SIG-M5 treated with dmso at 0.1 percent for 504 hours (cell line): ENCODE results near the gene GNAI3.

Experiments
- DNase-seq: peaks from one replicate; lab custom pipeline; 2025; ENCODE audit not compliant: unreplicated experiment; lab: John Stamatoyannopoulos, UW

GNAI3 gene

DNA sequence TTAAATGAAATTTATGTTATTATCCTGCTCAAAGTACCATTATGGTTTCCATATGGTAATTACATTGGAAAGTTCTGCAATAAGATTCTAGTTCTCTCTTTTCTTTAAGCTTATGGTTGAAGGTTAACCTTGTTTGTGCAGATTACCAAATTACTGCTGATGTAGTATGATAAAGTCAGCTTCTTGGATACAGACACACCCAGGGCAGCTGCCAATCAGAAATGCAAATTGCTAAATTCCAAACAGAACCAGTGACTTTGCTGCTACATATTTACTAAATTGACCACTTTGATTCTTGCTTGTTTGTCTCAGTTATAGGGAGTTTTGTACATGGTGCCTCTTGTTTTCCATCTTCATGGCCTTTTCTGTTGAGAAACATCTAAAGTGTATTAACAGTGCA, 44.5 kb downstream of the GNAI3 start:
- DNase-seq, result no peak

DNA sequence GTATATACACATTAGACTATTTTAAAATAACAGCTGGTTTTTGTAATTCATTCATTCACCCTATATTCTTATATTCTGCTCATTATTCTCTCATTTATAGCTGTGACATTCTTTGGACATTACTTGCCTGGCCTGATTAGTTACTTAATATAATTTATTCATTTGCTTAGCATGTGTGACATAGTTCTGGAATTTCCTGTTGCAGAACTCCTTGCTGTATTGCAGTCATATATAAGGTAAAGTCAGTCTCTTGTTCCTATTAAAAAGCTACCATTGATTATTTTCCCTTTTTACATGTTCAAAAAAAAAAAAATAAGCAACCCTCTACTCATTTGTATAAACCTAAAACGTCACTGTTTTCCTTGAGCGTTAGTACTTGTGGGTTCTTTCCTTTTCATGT, 47.1 kb downstream of the GNAI3 start:
- no peak for DNase-seq

DNA sequence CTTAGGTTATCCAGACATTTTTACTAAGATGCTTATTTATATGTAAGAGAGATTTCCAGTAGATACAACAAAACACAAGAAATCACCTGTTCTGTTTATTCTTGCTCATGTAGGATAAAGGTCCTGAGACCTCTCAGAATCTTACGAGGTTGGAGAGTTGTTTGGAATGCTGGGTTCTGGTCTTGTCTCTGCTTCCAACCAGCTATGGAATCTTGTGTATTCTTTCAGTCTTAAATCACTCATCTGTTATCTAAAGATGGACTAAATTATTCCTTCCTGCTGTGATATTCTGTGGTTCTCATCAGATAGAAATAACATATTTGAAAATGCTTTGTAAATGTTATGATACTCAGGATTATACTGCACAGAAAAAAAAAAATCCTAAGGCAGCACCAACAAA, 49.7 kb downstream of the GNAI3 start:
- no peak for DNase-seq

DNA sequence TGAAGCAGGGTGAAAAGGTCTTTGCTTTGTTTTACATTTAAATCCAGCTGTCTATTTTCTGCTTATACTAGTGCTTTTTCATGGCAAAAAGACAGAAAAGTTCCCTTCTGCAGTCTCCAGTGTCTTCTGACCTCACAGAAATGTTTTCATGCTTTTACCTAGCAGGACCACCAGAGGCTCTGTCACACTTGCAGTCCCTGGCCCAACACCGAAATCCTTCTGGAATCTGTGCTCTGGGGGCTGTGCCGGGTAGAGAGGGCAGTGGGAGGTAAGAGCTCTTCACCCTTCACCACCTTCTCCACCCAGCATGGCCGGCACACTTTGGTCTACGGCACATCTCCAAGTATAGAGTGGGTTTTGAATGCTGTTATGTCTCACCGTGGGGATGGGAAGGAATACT, 50.2 kb downstream of the GNAI3 start:
- DNase-seq, result no peak

DNA sequence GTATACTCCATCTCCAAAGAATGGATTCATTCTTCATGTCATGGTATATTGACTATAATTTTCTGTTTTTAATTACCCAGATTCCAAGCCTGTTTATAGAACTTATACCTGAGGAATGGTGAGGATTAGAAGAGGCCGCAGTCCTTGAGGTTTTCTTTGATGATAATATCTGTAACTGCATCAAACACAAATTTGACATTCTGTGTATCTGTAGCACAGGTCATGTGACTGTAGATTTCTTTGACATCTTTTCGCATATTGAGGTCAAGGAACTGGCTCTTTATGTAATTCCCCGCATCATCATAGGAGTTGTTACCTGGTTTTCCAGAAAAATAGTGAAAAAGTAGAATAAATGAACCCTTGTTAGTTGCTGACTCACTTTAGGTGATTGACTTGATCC, 54.8 kb downstream of the GNAI3 start:
- DNase-seq, result no peak

DNA sequence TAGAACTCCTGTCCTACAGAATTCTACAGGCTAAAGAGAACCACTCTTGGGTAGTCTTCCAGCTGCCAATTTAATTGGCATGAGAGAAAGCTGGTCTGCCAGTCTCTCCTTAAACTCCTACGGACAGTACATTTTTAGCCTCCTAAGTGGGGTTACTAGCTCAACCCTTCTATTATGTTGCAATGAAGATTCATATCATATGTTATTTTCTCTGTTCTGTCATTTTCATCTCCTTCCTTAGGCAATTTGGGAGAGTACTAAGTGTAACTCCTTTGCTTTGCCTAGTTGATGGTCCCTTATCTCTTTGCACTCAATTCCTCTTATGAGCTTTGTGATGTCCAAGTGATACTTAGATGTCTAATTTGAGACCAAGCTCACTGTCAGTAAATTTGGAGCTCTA, 57.0 kb downstream of the GNAI3 start:
- no peak for DNase-seq

DNA sequence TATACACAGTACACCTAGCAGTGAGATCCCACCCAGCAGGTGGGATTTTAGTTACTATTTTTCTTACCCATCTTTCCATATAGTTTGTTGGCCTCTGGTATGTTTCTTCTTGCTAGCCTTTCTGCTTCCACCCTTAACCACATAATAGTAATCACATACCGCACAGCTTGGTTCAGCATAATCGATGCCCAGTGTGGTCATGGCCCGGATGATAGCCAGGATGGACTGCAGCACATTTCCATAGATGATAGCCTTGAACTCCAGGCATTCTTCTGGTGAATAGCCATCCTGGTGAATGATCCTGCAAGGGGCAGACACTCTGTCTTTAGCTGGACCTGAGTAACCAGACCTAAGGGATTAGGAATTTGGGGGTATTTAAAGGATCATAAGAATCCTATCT, 61.5 kb downstream of the GNAI3 start:
- DNase-seq, result no peak

DNA sequence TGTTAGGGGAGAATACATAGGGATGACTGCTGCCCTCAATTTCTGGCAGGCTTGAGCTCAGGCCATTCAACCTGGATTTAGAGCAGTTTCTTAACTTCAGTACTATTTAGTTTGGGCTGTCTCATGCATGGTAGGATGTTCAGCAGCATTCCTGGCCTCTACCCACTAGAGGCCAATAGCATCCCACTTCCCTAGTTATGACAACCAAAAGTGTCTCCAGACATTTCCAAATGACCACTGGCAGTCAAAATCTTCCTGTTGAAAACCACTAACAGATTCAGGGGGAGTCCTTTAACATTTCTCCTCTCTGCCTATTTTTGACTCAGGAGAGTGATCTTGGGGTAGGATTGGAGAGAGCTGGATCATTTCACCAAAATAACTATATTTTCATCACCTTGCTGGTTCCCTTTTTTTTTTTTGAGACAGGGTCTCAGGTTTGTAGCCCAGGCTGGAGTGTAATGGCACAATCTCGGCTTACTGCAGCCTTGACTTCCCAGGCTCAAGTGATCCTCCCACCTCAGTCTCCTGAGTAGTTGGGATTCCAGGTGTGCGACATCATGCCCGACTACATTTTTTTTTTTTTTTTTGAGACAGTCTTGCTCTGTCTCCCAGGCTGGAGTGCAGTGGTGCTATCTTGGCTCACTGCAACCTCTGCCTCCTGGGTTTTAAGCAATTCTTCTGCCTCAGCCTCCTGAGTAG, 62.3 kb downstream of the GNAI3 start:
- no peak for DNase-seq

DNA sequence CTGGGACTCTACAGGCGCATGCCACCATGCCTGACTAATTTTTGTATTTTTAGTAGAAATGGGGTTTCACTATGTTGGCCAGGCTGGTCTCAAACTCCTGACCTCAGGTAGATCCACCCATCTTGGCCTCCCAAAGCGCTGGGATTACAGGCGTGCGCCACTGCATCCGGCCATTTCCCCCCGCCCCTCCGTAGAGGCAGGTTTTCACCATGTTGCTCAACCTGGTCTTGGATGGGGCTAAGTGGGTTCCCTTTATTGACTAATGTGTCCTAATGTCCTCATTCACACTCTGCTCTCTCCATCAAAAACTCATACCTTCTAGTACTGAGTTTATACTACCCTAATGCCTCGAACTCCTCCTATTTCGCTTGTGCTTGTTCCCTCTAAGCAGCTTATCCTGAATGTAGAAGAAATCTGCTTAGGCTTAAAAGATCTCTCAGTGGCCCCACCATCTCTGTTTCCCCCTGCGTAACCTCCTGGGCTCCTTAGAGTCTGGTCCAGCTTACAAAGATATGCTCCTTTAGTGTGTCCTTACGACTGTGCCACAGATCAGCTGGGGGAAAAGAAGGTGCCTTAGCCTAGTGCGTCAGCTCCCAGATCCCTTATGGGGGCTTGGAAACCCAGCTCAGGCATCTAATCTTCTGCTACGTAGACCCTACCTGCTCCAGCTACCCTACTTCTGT, 63.0 kb downstream of the GNAI3 start:
- DNase-seq, result no peak

DNA sequence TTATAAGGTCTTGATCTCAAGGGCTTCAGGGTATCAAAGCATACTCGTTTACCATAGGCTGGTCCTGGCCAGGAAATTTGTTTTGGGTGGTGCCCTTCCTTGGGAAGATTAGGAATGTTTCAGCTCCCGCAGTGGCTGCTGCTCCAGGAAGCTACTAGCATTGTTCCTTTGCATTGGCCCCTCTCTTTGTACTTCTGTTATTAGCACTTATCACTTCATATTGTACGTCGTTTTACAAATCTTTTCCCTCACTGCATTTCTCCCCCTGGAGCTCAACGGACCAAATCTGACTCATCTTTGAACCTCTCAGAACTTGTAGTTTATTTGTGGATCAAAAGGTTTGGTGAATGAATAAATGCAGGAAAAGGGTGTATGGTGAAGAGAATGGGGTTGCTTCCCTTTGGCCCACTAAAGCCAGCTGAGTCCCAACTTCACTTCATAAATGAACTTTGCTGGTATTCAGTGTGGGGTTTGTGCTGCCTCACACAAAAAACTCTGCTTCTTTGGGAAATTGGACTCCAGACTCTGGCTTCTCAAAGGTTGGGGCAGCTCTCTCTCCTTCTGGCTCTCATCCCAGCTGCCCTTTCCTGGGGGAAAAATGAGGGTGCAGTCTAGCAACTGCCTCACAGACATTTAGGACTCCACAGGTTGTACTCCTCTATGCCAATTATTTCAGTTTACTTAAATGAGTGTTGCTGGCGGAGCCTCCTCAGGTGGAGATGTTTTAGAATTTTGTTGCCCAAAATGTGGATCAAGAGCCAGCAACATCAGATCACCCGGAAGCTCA, 65.1 kb downstream of the GNAI3 start:
- no peak for DNase-seq

DNA sequence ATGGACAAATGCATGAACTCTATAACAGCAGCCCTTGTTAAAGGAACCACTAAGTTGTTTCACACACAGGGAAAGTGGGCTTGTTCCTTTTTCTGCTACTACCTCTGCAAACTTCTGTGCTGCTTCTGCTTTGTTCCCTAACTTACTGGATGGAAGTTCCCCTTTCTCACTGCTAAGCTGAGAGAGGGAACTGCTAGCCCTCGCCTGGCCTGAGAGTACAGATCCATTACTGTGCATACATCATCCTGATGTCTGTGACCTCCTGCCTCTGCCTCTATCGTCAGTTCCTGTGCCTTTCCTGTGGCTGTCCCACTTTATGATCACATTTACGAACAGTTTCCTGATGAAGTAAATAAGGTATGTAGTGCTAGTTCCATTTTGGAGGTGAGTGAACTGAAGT, 67.5 kb downstream of the GNAI3 start:
- DNase-seq, result peak; percentile 97

DNA sequence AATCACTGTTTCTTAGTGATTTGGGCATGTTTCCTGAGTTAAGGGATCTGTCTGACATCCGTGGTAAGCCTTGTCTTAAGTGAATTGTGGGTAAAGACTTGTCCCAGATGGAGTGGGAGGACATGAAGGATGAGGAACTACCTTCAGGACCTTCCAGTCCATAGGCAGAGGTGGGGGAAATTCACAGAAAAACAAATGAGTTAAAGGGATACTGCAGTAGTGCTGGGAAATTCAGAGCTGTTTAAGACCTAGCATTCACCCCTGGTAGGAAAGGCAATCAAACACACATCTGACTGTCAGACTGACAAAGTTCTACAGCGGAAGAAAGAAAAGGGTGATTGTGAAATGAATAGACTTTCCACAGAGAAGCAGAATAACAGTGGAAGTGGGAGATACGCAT, 68.0 kb downstream of the GNAI3 start:
- peak; percentile 51 for DNase-seq

DNA sequence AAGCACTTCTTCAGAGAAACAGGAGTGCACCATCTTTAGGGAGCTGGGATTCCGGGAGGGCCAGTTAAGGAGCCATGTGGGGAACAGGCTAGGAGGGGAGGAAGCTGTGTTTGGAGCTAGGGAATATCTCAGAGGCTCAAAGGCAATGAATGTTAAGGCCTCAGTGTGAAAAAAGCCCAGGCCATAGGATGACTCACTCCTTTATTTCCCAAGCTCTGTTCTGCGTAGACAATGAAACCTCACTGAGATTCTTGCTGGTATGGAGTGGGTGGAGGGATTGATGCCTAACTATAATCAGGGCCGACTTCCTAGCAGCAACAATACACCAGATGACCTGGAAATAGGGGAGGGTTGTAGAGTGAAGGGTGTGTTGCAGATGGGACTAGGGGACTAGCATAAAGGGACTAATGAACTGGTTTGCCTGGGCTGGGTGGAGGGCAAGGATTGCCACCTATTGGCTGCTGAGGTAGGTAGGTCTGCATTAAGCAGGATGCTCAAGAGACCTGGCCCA, 68.9 kb downstream of the GNAI3 start:
- peak; percentile 80 for DNase-seq

DNA sequence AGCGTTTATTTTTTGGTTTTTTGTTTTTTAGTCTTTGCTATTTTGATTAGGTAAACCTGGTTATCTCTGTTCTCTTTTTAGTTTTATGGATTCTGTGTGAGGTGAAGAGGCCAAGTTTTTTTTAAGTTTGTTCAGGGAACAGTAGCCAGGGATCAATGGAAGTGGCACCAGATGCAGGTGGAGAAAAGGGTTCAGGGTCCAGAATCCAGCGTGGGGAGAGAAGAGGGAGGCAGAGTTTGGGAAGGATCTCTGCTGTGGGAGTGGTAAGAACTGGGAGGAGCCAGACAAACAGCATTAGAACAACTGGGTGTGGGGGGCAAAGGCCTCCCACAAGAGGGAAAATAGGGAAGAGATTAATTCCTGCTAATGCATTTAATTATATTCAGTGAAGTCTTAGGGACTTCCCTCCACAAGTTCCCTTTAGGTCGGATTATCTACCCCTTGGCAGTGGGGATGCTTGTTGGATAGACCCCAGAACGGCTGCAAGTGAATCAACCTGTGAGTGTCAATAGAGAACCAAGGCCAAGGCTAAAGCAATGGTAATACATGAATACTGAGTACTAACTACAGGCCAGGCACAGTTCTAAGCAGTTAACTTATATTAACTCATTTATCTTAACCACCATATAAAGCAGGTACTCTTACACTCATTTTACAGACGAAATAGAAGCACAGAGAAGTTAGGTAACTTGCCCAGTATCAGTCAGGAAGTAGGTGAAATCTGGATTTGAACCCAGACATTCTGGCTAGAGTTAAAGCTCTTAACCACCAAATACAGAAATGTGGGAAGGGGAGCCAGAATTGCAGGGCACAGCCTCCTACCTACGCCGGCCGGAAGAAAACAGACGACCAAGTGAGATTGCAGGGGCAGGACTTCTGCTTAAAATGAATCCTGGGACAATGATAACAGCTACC, 70.5 kb downstream of the GNAI3 start:
- no peak for DNase-seq

DNA sequence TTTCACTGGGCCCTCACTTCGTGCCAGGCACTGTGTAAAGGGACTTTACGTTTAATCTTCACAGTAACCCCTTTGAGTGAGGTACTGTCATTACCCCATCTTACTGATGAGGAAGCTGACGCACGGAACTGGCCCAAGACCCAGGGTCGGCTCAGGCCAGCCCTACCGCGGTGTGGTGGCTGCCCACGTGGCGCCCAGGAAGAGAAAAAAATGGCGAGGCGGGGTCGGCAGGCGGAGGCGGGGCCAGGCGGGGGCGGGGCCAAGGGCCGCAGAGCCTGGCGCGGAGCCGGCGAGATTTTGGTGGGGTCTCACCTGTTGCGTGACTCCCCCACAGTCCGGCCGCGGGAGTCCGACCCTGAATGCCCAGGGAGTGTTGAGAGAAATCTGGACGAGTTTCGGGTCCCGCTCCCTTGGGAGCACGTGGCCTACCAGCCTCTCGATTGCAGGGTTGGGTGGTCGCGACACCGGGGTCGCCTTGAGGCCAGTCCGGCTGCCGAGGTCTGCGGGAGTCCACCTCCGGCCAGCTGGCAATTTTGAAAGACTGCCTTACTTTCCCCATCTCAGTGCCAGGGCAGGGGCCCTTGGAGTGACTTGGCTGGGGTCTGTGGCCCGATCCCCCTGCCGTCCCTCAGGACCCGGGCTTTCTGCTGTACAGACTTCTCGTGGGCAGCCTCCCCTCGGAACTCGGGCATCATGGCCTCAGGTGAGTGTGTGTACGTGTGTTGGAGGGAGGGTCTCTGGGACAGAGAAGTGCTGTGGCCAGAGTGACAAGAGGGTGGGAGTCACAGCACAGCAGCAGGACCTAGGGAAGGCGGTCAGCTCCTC, 71.4 kb downstream of the GNAI3 start, which contains the start of the genes AMPD2 and GNAT2:
Gene AMPD2 (plus strand): TSS at position 262 of the 825 bp plus-strand sequence. CDS start 1,339 bp downstream, outside the sequence.
Gene GNAT2 (minus strand): TSS at position 41 of the 825 bp plus-strand sequence. CDS start 6,746 bp downstream, outside the sequence.
- DNase-seq, result peak; percentile 68

DNA sequence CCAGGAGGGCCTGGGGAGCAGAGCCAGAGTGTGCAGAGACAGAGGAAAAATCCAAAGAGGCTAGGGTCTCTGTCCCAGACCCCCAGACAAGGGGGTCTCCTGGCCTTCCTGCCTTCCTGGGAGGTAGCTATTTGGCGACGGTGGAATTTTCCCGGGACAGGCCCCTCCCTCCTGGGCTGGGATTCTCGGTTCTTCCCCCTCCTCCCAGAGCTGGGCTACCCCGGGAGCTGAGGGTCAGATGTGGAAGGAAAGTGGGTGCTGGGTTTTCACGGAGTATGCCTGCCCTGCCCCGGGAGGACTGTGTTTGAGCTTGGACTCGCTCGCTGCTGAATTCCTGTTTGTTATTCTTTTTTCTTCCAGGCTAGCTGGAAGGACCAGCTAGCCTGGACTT, 72.0 kb downstream of the GNAI3 start:
- peak; percentile 51 for DNase-seq

DNA sequence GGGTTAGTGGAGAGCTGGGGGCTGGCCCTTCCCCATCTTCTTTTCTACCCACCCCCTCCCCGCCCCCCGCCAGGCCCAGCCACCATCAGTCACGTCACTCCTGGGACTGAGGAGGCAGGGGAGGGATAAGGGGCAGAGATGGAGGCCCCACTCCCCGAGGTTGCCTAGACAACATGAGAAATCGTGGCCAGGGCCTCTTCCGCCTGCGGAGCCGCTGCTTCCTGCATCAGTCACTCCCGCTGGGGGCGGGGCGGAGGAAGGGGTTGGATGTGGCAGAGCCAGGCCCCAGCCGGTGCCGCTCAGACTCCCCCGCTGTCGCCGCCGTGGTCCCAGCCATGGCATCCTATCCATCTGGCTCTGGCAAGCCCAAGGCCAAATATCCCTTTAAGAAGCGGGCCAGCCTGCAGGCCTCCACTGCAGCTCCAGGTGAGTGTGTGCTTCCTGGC, 72.4 kb downstream of the GNAI3 start:
- DNase-seq, result peak; percentile 92

DNA sequence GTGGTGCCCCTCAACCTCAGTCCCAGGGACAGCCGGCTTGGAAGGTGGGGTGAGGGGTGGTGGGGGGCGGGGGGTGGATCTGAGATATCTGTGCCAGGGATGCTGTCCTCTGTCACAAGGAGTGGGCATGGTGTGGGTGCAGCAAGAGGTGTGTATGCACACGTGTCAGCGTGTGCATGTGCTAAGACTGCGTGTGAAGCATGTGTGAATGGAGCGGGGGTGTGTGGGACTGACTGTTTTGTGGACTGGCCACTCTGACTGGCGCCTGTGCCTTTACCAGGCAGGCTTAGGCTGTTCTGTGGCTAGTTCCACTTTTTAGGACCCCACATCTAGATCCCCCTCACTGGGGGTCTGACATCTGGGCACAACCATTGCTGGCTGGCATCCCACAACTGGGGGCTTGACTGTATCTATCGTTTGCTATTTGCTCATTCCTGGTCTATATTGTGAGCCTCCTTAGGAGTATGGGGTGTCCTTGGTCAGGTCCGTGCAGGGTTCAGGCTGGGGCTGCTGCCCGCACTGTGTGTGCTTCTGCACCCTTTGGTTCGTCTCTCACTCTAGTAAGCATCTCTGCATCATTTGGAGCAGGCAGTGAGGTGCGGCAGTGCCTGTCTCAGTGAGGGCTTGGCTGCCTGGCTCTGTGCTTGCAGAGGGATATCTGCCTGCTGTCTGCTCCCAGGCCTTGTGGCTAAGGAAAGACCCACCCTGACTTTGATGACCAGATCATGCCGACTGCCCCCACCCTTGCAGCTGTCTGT, 73.1 kb downstream of the GNAI3 start:
- DNase-seq, result no peak
